SK-N-SH treated with all-trans-retinoic acid at 6 μM for 48 hours (cell line): Measurements from ENCODE around the gene RAB8A.

Source experiments
- ARNTL ChIP-seq: fragments of 450-650 bp; formaldehyde crosslinking; IDR thresholded peaks from 2 replicates; pipeline ENCODE4 v1.5.0; 2020; ENCODE audit warnings: low read depth, mild to moderate bottlenecking, moderate library complexity, borderline replicate concordance
- CREB5 ChIP-seq: fragments of 250-450 bp; sonication (Bioruptor Pico); IDR thresholded peaks from 2 replicates; pipeline ENCODE4 v1.5.1; 2020; ENCODE audit warnings: low read depth, mild to moderate bottlenecking, moderate library complexity
- CSRNP3 ChIP-seq: fragments of 250-450 bp; sonication (Bioruptor Pico); IDR thresholded peaks from 2 replicates; pipeline ENCODE4 v1.5.1; 2021; ENCODE audit warnings: mild to moderate bottlenecking, moderate library complexity
- GLIS3 ChIP-seq: fragments of 250-450 bp; sonication (Bioruptor Pico); IDR thresholded peaks from 2 replicates; pipeline ENCODE4 v1.5.0; 2020; ENCODE audit warnings: mild to moderate bottlenecking, moderate library complexity
- POU6F1 ChIP-seq: fragments of 250-450 bp; sonication (Bioruptor Pico); IDR thresholded peaks from 2 replicates; pipeline ENCODE4 v1.8.0; 2021; ENCODE audit warnings: low read depth, mild to moderate bottlenecking, moderate library complexity, borderline replicate concordance
- RARB ChIP-seq: fragments of 250-450 bp; sonication (Bioruptor Pico); IDR thresholded peaks from 2 replicates; pipeline ENCODE4 v1.8.0; 2021; ENCODE audit warnings: mild to moderate bottlenecking, moderate library complexity
- SNAI2 ChIP-seq: fragments of 250-450 bp; sonication (Bioruptor Pico); IDR thresholded peaks from 2 replicates; pipeline ENCODE4 v1.5.0; 2020; ENCODE audit warnings: mild to moderate bottlenecking, moderate library complexity
- TSHZ2 ChIP-seq: fragments of 250-450 bp; sonication (Bioruptor Pico); IDR thresholded peaks from 2 replicates; pipeline ENCODE4 v1.5.0; 2020; ENCODE audit warnings: mild to moderate bottlenecking, moderate library complexity
- ZFP3 ChIP-seq: fragments of 250-450 bp; sonication (Bioruptor Pico); IDR thresholded peaks from 2 replicates; pipeline ENCODE4 v1.5.0; 2020; ENCODE audit warnings: mild to moderate bottlenecking, moderate library complexity
- ZFP30 ChIP-seq: fragments of 450-650 bp; formaldehyde crosslinking; IDR thresholded peaks from 2 replicates; pipeline ENCODE4 v1.5.0; 2022; ENCODE audit warnings: mild to moderate bottlenecking, moderate library complexity
- ZNF70 ChIP-seq: fragments of 450-650 bp; formaldehyde crosslinking; IDR thresholded peaks from 2 replicates; pipeline ENCODE4 v1.5.0; 2020; ENCODE audit warnings: mild to moderate bottlenecking, moderate library complexity
- ZNF8 ChIP-seq: fragments of 450-650 bp; formaldehyde crosslinking; IDR thresholded peaks from 2 replicates; pipeline ENCODE4 v1.5.0; 2020; ENCODE audit warnings: mild to moderate bottlenecking, moderate library complexity

- TF ChIP-seq CSRNP3 (CRISPR knock-in tag) (no peak), CREB5 (CRISPR knock-in tag) (no peak), POU6F1 (no peak), TSHZ2 (CRISPR knock-in tag) (no peak), ARNTL (CRISPR knock-in tag) (no peak), ZFP3 (no peak), RARB (no peak), ZNF8 (CRISPR knock-in tag) (no peak), ZNF70 (no peak), ZFP30 (CRISPR knock-in tag) (no peak), GLIS3 (CRISPR knock-in tag) (no peak), SNAI2 (CRISPR knock-in tag) (no peak)
Measured at GRCh38 chr19:16148443-16149229, 36.9 kb downstream of the RAB8A start.
